Esophagus muscularis mucosa (tissue), 4 donors: ENCODE data around the gene TNFRSF6B. TPM values are rescaled to one million over a fixed set of nuclear protein-coding genes. Genes with fewer than 3 reads are reported as not detected.
A peak's percentile ranks its signal among the peaks of the same experiment; 100 is the strongest.

Experiments used
- DNase-seq: peaks from one replicate; pipeline ENCODE4 v3.0.0-alpha.2; 2017; ENCODE audit errors: extremely low spot score
- H3K27ac ChIP-seq, 4 donors: fragments of 200-600 bp; sonication (generic); replicated peaks in 1 of 4; 1 replicate in 3 of 4; 2 replicates in 1 of 4; pipeline ENCODE4 v1.5.1; 2016 to 2019; ENCODE audit warnings: mild to moderate bottlenecking in 1 of 4
- H3K27me3 ChIP-seq, 4 donors: fragments of 200-600 bp; sonication (generic); one replicate each; pipeline versions ENCODE4 v1.5.1 to v1.6.0; 2016 to 2019
- H3K36me3 ChIP-seq, 4 donors: fragments of 200-600 bp; sonication (generic); one replicate each; pipeline ENCODE4 v1.5.1; 2016 to 2019
- H3K4me1 ChIP-seq, 4 donors: fragments of 200-600 bp; sonication (generic); one replicate each; pipeline ENCODE4 v1.5.1; 2016 to 2019
- H3K4me3 ChIP-seq, 4 donors: fragments of 200-600 bp; sonication (generic); 1 replicate in 2 of 4; 2 replicates in 2 of 4; pipeline ENCODE4 v1.5.1; 2016 to 2019; ENCODE audit warnings: mild to moderate bottlenecking in 4 of 4, moderate library complexity in 1 of 4
- H3K9me3 ChIP-seq, 4 donors: fragments of 200-600 bp; sonication (generic); 1 replicate in 3 of 4; 2 replicates in 1 of 4; pipeline ENCODE4 v1.5.1; 2016 to 2019
- EP300 ChIP-seq: sonication (generic); formaldehyde crosslinking; IDR thresholded peaks from one replicate; pipeline ENCODE4 v1.6.1; 2017; ENCODE audit warnings: antibody characterized with exemption
- POLR2A ChIP-seq: fragments of 450-650 bp; IDR thresholded peaks from one replicate; pipeline ENCODE4 v1.6.1; 2017; ENCODE audit warnings: antibody characterized with exemption, moderate library complexity, mild to moderate bottlenecking, low read depth
- POLR2AphosphoS5 ChIP-seq, 2 donors: sonication (generic); formaldehyde crosslinking; IDR thresholded peaks; one replicate each; pipeline ENCODE4 v1.6.1; 2017; ENCODE audit warnings: antibody characterized with exemption in 2 of 2
- WGBS: methylation state at CpG from one replicate; pipeline ENCODE4 v1.1.5; 2018; 5-methylcytosine and 5-hydroxymethylcytosine counted together
- intact Hi-C: fragments of 100-400 bp; cut with DNase I; formaldehyde crosslinking; loops from one replicate; pipeline ENCODE4 v1.15.1; 2023
- total RNA-seq, 4 donors: library from RNA; depleted of rRNA; stranded (reverse); fragments of >200 nt; gene quantifications; one replicate each; pipeline versions ENCODE4 v1.1.0 to v1.2.1, GENCODE V29; 2016
- TF ChIP-seq, protein P1 (sequence below), 3 experiments: fragments of 200-600 bp in 2 of 3; fragments of 450-650 bp in 1 of 3; sonication (generic) in 2 of 3; IDR thresholded peaks; one replicate each; pipeline ENCODE4 v1.5.1; 2017 to 2019; ENCODE audit warnings: antibody characterized with exemption in 3 of 3, mild to moderate bottlenecking in 2 of 3, moderate library complexity in 1 of 3

TNFRSF6B gene
- total RNA-seq, 4 donors from 2014 or later = 5.0 to 67.8 (median 26.5) TPM

DNA sequence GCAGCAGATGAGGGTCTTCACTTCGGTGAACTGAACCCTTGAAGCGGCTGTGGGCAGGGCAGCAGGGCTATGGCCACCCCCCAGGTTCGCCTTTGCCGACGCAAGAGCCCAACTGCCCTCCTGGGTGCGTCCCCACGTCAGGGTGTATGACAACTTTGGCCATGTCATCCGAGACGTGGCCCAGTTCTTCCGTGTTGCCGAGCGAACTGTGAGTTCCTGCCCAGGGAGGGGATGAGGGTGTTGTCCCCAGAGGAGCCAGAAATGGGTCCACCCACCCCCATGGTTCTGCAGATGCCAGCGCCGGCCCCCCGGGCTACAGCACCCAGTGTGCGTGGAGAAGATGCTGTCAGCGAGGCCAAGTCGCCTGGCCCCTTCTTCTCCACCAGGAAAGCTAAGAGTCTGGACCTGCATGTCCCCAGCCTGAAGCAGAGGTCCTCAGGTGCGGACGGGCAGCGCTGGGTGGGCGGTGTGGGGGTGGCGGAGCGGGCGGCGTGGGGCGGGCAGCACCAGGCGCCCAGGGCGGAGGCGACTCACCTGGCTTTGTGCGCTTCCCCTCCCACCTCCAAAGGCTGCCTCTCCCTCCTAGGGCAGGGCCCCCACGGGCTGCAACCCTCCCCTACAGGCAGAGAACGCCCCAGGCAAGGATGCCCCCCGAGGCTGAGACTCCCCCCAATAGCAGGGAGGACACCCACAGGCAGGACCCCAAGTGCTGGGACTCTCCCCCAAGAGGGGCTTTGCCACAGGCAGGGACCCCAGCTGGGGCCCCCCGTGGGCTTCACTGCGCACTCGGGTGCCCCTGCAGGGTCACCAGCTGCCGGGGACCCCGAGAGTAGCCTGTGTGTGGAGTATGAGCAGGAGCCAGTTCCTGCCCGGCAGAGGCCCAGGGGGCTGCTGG is 6.2 kb upstream of the TNFRSF6B start:
- H3K4me3 ChIP-seq = no peak overlapping the region
- H3K9me3 ChIP-seq = no peaks in the 10 kb centered on the region
- peaks cover 7 to 30% (median 24%) of the 10 kb centered on the region in 4 donors for H3K36me3 ChIP-seq
- 85% methylated on average over 16 of the region's 40 CpGs for WGBS
- no peak for DNase-seq
- H3K27me3 ChIP-seq = no peaks in the 10 kb centered on the region
- TF ChIP-seq POLR2A = no peak
- TF ChIP-seq EP300 = no peak
- TF ChIP-seq, protein P1, sequence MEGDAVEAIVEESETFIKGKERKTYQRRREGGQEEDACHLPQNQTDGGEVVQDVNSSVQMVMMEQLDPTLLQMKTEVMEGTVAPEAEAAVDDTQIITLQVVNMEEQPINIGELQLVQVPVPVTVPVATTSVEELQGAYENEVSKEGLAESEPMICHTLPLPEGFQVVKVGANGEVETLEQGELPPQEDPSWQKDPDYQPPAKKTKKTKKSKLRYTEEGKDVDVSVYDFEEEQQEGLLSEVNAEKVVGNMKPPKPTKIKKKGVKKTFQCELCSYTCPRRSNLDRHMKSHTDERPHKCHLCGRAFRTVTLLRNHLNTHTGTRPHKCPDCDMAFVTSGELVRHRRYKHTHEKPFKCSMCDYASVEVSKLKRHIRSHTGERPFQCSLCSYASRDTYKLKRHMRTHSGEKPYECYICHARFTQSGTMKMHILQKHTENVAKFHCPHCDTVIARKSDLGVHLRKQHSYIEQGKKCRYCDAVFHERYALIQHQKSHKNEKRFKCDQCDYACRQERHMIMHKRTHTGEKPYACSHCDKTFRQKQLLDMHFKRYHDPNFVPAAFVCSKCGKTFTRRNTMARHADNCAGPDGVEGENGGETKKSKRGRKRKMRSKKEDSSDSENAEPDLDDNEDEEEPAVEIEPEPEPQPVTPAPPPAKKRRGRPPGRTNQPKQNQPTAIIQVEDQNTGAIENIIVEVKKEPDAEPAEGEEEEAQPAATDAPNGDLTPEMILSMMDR (IDR thresholded peaks at IDR 0.05) = no peak
- peak in 1 of 2 donors; percentile 7 for TF ChIP-seq POLR2AphosphoS5 (IDR thresholded peaks at IDR 0.05)
- peak overlapping the region in 1 of 4 donors; percentile 32 for H3K27ac ChIP-seq
- intact Hi-C loops = no loop called here
- H3K4me1 ChIP-seq = peaks cover 43 to 66% (median 62%) of the 10 kb centered on the region in 4 donors

DNA sequence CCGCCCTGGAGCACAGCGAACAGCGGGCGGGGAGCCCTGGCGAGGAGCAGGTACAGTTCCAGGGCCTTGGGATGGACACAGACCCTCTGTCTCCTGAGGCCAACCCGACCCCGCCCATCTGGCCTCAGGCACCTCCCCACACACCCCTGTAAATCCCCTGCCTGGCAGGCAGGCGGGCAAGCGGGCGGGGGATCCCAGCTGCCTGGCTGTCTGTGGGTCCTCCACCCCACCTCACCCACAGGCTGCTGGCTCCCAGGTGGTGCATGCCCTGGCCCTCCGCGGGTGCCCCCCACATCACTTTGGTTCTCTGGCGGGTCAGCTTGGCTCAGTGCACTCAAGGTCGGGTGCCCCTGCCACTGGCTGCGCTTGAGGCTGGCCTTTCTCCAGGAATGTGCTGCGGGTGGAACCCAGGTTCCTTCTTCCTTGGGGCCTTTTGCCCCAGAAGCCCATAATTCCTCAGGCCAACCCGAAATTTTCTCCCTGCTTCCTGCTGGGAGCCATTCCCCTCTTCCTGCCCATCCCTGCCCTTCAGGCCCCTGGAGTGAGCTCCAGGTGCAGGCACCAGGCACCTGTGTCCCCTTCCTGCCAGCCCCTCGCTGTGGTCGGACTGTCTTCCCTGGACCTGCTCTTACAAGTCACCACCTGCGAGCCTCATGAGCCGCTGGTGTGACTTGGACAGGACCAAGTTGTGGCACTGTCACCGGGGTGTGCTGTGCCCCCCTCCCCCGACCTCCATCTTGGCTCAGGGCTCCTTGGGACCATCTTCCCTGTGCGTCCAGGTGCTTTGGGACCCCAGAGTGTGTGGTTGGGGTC is 5.3 kb upstream of the TNFRSF6B start:
- Histone ChIP-seq H3K27ac (peak overlapping the region in 3 of 4 donors; percentile 32 to 55 (median 42)), H3K27me3 (no peaks in the 10 kb centered on the region), H3K4me3 (no peak overlapping the region), H3K9me3 (no peaks in the 10 kb centered on the region), H3K36me3 (peaks cover 7 to 38% (median 32%) of the 10 kb centered on the region in 4 donors), H3K4me1 (peaks cover 43 to 66% (median 60%) of the 10 kb centered on the region in 4 donors)
- intact Hi-C loops = no loop called here
- no peak for DNase-seq
- no peak for TF ChIP-seq POLR2A
- TF ChIP-seq EP300 = no peak
- TF ChIP-seq, protein P1 (IDR thresholded peaks at IDR 0.05) = no peak
- peak in 1 of 2 donors; percentile 10 for TF ChIP-seq POLR2AphosphoS5 (IDR thresholded peaks at IDR 0.05)
- 87% methylated on average over 12 of the region's 24 CpGs for WGBS

DNA sequence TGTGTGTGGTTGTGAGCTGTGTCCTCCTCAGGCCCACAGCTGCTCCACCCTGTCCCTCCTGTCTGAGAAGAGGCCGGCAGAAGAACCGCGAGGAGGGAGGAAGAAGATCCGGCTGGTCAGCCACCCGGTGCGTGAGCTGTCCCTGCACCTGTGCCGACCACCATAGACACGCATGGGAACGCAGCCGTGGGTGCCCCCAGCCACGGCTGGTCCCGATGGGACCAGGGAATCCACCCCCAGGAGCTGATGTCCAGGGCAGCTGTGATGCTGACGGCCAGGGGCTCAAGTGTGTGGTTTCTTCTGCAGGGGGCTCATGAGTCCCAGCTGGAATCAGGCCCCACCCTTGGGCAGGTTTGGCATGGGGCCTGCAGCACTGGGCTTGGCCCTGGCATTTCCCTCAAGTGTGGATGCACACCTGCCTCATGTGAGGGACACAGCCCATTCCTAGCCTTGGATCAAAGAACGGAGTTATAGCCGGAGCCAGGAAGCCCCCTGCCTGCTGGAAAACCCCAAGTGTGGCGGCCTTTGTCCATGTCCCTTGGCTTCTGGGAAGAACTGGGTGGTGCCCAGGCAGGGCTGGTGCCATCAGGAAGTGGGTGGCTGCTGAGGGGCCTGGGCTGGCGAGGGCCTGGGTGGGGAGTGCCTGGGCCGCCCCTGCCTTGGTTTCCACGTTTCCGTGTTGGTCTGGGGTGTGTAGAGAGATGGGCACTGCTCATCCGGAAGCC is 4.6 kb upstream of the TNFRSF6B start:
- TF ChIP-seq POLR2A = no peak
- no peak for TF ChIP-seq EP300
- no peak for TF ChIP-seq POLR2AphosphoS5 (IDR thresholded peaks at IDR 0.05)
- TF ChIP-seq, protein P1 (IDR thresholded peaks at IDR 0.05) = no peak
- Histone ChIP-seq H3K4me3 (no peak overlapping the region), H3K27me3 (no peaks in the 10 kb centered on the region), H3K36me3 (peaks cover 7 to 45% (median 32%) of the 10 kb centered on the region in 4 donors), H3K27ac (peak overlapping the region in 3 of 4 donors; percentile 32 to 55 (median 42)), H3K4me1 (peaks cover 43 to 66% (median 60%) of the 10 kb centered on the region in 4 donors), H3K9me3 (no peaks in the 10 kb centered on the region)
- WGBS = 83% methylated on average over 16 of the region's 21 CpGs
- DNase-seq = no peak
- intact Hi-C loops = no loop called here

DNA sequence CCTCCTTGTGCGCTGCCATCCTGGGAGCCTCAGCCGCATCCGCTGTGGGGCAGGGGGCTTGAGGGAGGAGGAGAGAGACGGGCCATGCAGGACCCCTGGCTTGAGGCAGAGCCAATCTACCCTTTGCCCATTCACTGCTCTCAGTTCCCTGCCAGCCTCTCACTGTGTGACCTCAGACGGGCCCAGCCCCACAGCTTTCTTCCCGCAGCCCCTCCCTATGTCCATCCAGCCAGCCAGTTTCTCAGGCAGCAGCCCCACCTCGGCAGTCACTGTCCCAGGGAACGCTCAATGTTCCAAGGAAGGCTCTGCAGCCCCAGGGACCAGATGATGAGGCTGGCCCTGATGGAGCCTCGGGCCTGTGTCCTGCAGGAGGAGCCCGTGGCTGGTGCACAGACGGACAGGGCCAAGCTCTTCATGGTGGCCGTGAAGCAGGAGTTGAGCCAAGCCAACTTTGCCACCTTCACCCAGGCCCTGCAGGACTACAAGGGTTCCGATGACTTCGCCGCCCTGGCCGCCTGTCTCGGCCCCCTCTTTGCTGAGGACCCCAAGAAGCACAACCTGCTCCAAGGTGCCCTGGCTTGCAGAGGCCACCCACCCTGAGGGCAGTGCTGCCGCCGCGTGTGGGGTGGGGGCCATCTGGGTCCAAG is 3.9 kb upstream of the TNFRSF6B start:
- intact Hi-C loops = no loop called here
- TF ChIP-seq POLR2AphosphoS5 (IDR thresholded peaks at IDR 0.05) (peak in 1 of 2 donors; percentile 3), POLR2A (no peak), EP300 (no peak)
- no peak overlapping the region for H3K4me3 ChIP-seq
- no peaks in the 10 kb centered on the region for H3K9me3 ChIP-seq
- DNase-seq = no peak
- H3K4me1 ChIP-seq = peaks cover 43 to 66% (median 60%) of the 10 kb centered on the region in 4 donors
- WGBS = 64% methylated on average over 17 of the region's 20 CpGs
- peaks cover 7 to 51% (median 32%) of the 10 kb centered on the region in 4 donors for H3K36me3 ChIP-seq
- H3K27me3 ChIP-seq = no peaks in the 10 kb centered on the region
- peak overlapping the region in 3 of 4 donors; percentile 32 to 55 (median 42) for H3K27ac ChIP-seq
